GM19468 (cell line): Measurements from ENCODE around the gene HOXC9.

Experiments
- ATAC-seq: cut with Tn5 transposase; IDR thresholded peaks from one replicate; pipeline ENCODE4 v1.9.1; 2021; ENCODE audit warnings: mild to moderate bottlenecking, moderate library complexity, moderate number of reproducible peaks; ENCODE audit not compliant: unreplicated experiment; ENCODE audit errors: extremely low read depth

The HOXC9 gene

GRCh38 chr12:53985692-53985993, 14.3 kb upstream of the HOXC9 start:
- no peak for ATAC-seq

GRCh38 chr12:53985994-53986685, 13.8 kb upstream of the HOXC9 start:
- ATAC-seq, result no peak

- ATAC-seq, result no peak
Observed at GRCh38 chr12:53986686-53987483, 13.1 kb upstream of the HOXC9 start.

GRCh38 chr12:53987787-53988230, 12.2 kb upstream of the HOXC9 start:
- ATAC-seq, result no peak

GRCh38 chr12:53988541-53989226, 11.3 kb upstream of the HOXC9 start:
- ATAC-seq, result no peak

GRCh38 chr12:53989227-53990113, 10.5 kb upstream of the HOXC9 start:
- ATAC-seq, result no peak

GRCh38 chr12:53990311-53991076, 9.5 kb upstream of the HOXC9 start:
- ATAC-seq, result no peak

- no peak for ATAC-seq
Observed at GRCh38 chr12:53991077-53991460, 8.9 kb upstream of the HOXC9 start.

GRCh38 chr12:53992377-53992889, 7.5 kb upstream of the HOXC9 start:
- no peak for ATAC-seq

GRCh38 chr12:53993162-53994008, 6.6 kb upstream of the HOXC9 start:
- no peak for ATAC-seq

GRCh38 chr12:53994009-53994263, 6.0 kb upstream of the HOXC9 start:
- no peak for ATAC-seq

- ATAC-seq, result no peak
Observed at GRCh38 chr12:53994264-53995001, 5.5 kb upstream of the HOXC9 start.

GRCh38 chr12:53995002-53995377, 5.0 kb upstream of the HOXC9 start:
- no peak for ATAC-seq

GRCh38 chr12:53995378-53996239, 4.4 kb upstream of the HOXC9 start:
- ATAC-seq, result no peak

- no peak for ATAC-seq
Observed at GRCh38 chr12:53996240-53997203, 3.4 kb upstream of the HOXC9 start.
